Trophoblast cell (in vitro differentiated cells and primary cell): ENCODE data around the gene PTPRN2.

Experiments
- DNase-seq, 2 donors: peaks; one replicate each; pipeline ENCODE4 v3.0.0-alpha.2; 2016
- H2AFZ ChIP-seq: 2 replicates; pipeline ENCODE4 v1.6.1; 2013; ENCODE audit warnings: low read length, moderate library complexity, mild to moderate bottlenecking; ENCODE audit not compliant: insufficient read depth, poor library complexity
- H2AK5ac ChIP-seq: 2 replicates; pipeline ENCODE4 v1.6.1; 2013; ENCODE audit warnings: mild to moderate bottlenecking, low read length
- H2BK120ac ChIP-seq: 2 replicates; pipeline ENCODE4 v1.6.1; 2013; ENCODE audit warnings: low read length, mild to moderate bottlenecking, moderate library complexity; ENCODE audit not compliant: insufficient read depth, poor library complexity
- H2BK12ac ChIP-seq: 2 replicates; pipeline ENCODE4 v1.6.1; 2013; ENCODE audit warnings: mild to moderate bottlenecking, low read length, moderate library complexity
- H2BK5ac ChIP-seq: 2 replicates; pipeline ENCODE4 v1.6.1; 2013; ENCODE audit warnings: low read length, low read depth, moderate library complexity, mild to moderate bottlenecking; ENCODE audit not compliant: poor library complexity
- H3K14ac ChIP-seq: 2 replicates; pipeline ENCODE4 v1.6.1; 2013; ENCODE audit warnings: mild to moderate bottlenecking, low read length
- H3K18ac ChIP-seq: 2 replicates; pipeline ENCODE4 v1.6.1; 2013; ENCODE audit warnings: mild to moderate bottlenecking, low read length
- H3K23ac ChIP-seq: 2 replicates; pipeline ENCODE4 v1.6.1; 2013; ENCODE audit warnings: low read length
- H3K27ac ChIP-seq: 2 replicates; pipeline ENCODE4 v1.5.1; 2013; ENCODE audit warnings: low read depth, mild to moderate bottlenecking, inconsistent platforms, low read length, moderate library complexity
- H3K27me3 ChIP-seq: 2 replicates; pipeline ENCODE4 v1.6.1; 2013; ENCODE audit warnings: inconsistent platforms, mild to moderate bottlenecking, low read length, moderate library complexity; ENCODE audit not compliant: insufficient read depth
- H3K36me3 ChIP-seq, 2 experiments: 1 replicate in 1 of 2; 2 replicates in 1 of 2; pipeline ENCODE4 v1.6.1; 2013; ENCODE audit warnings: low read length in 2 of 2, mild to moderate bottlenecking in 2 of 2, moderate library complexity in 1 of 2; ENCODE audit not compliant: insufficient read depth in 2 of 2, control insufficient read depth in 1 of 2
- H3K4ac ChIP-seq: 2 replicates; pipeline ENCODE4 v1.6.1; 2013; ENCODE audit warnings: low read depth, mild to moderate bottlenecking, low read length, moderate library complexity
- H3K4me1 ChIP-seq, 2 experiments: 1 replicate in 1 of 2; 2 replicates in 1 of 2; pipeline ENCODE4 v1.6.1; 2013; ENCODE audit warnings: low read length in 2 of 2, mild to moderate bottlenecking in 2 of 2, moderate library complexity in 1 of 2; ENCODE audit not compliant: insufficient read depth in 2 of 2, control insufficient read depth in 1 of 2
- H3K4me2 ChIP-seq: 2 replicates; pipeline ENCODE4 v1.6.1; 2013; ENCODE audit warnings: inconsistent platforms, mild to moderate bottlenecking, low read length, moderate library complexity
- H3K4me3 ChIP-seq: 2 replicates; pipeline ENCODE4 v1.5.1; 2013; ENCODE audit warnings: mild to moderate bottlenecking, low read depth, low read length, inconsistent platforms
- H3K79me1 ChIP-seq: one replicate; pipeline ENCODE4 v1.6.1; 2013; ENCODE audit warnings: low read length
- H3K79me2 ChIP-seq: 2 replicates; pipeline ENCODE4 v1.6.1; 2013; ENCODE audit warnings: low read length, mild to moderate bottlenecking; ENCODE audit not compliant: control insufficient read depth, insufficient read depth, poor library complexity
- H3K9ac ChIP-seq: 2 replicates; pipeline ENCODE4 v1.6.1; 2013; ENCODE audit warnings: mild to moderate bottlenecking, low read length
- H3K9me3 ChIP-seq: 2 replicates; pipeline ENCODE4 v1.6.1; 2013; ENCODE audit warnings: low read depth, mild to moderate bottlenecking, control low read depth, inconsistent platforms, low read length; ENCODE audit not compliant: insufficient read depth
- H4K12ac ChIP-seq: 2 replicates; pipeline ENCODE4 v1.6.1; 2013; ENCODE audit warnings: low read depth, mild to moderate bottlenecking, low read length, moderate library complexity
- H4K8ac ChIP-seq: 2 replicates; pipeline ENCODE4 v1.6.1; 2013; ENCODE audit warnings: low read depth, mild to moderate bottlenecking, low read length, moderate library complexity
- H4K91ac ChIP-seq: one replicate; pipeline ENCODE4 v1.6.1; 2013; ENCODE audit warnings: low read depth, mild to moderate bottlenecking, low read length, moderate library complexity
- WGBS: extraction: QIAGEN DNeasy Blood & Tissue Kit; methylation state at CpG from one replicate; pipeline ENCODE4 v1.1.7; 2013; ENCODE audit warnings: missing lambda C conversion rate; ENCODE audit not compliant: insufficient read length, insufficient coverage; ENCODE audit errors: extremely low coverage; 5-methylcytosine and 5-hydroxymethylcytosine counted together

Gene PTPRN2

GRCh38 chr7:157723205-157723604, 864.4 kb downstream of the PTPRN2 start:
- H3K36me3 ChIP-seq: no peaks in the 10 kb centered on the region
- no peak overlapping the region for H2AK5ac ChIP-seq
- WGBS: no CpG with 5 or more reads among the region's 10 CpGs
- H3K14ac ChIP-seq: no peak overlapping the region
- no peak overlapping the region for H3K4me2 ChIP-seq
- no peak overlapping the region for H3K18ac ChIP-seq
- H4K91ac ChIP-seq: no peak overlapping the region
- H2AFZ ChIP-seq: no peak overlapping the region
- no peak overlapping the region for H3K4ac ChIP-seq
- H3K4me1 ChIP-seq: no peaks in the 10 kb centered on the region
- H3K4me3 ChIP-seq: no peak overlapping the region
- H2BK120ac ChIP-seq: no peak overlapping the region
- no peak overlapping the region for H4K8ac ChIP-seq
- no peak for DNase-seq
- peaks cover 2% of the 10 kb centered on the region for H3K9me3 ChIP-seq
- H3K79me2 ChIP-seq: no peaks in the 10 kb centered on the region
- H3K79me1 ChIP-seq: no peaks in the 10 kb centered on the region
- H3K27ac ChIP-seq: no peak overlapping the region
- H2BK5ac ChIP-seq: no peak overlapping the region
- H3K23ac ChIP-seq: no peak overlapping the region
- no peak overlapping the region for H4K12ac ChIP-seq
- H3K9ac ChIP-seq: no peak overlapping the region
- no peaks in the 10 kb centered on the region for H3K27me3 ChIP-seq
- H2BK12ac ChIP-seq: no peak overlapping the region

- H3K9me3 ChIP-seq: peaks cover 2% of the 10 kb centered on the region
- no peak overlapping the region for H2AK5ac ChIP-seq
- no peak overlapping the region for H2BK120ac ChIP-seq
- no peak overlapping the region for H3K27ac ChIP-seq
- H3K79me1 ChIP-seq: no peaks in the 10 kb centered on the region
- no peak overlapping the region for H3K4ac ChIP-seq
- H3K23ac ChIP-seq: no peak overlapping the region
- H3K14ac ChIP-seq: no peak overlapping the region
- no peaks in the 10 kb centered on the region for H3K27me3 ChIP-seq
- H3K18ac ChIP-seq: no peak overlapping the region
- no CpG with 5 or more reads among the region's 32 CpGs for WGBS
- no peak overlapping the region for H4K91ac ChIP-seq
- H2BK5ac ChIP-seq: no peak overlapping the region
- no peak overlapping the region for H3K4me3 ChIP-seq
- no peak overlapping the region for H4K8ac ChIP-seq
- H3K79me2 ChIP-seq: no peaks in the 10 kb centered on the region
- no peak for DNase-seq
- H3K9ac ChIP-seq: no peak overlapping the region
- no peaks in the 10 kb centered on the region for H3K4me1 ChIP-seq
- no peak overlapping the region for H3K4me2 ChIP-seq
- H2AFZ ChIP-seq: no peak overlapping the region
- H2BK12ac ChIP-seq: no peak overlapping the region
- H3K36me3 ChIP-seq: no peaks in the 10 kb centered on the region
- no peak overlapping the region for H4K12ac ChIP-seq
Measured at GRCh38 chr7:157722137-157723060, 865.2 kb downstream of the PTPRN2 start.

GRCh38 chr7:157721468-157722136, 866.0 kb downstream of the PTPRN2 start:
- Histone ChIP-seq H3K4me1 (no peaks in the 10 kb centered on the region), H3K4ac (no peak overlapping the region), H3K27me3 (no peaks in the 10 kb centered on the region), H3K36me3 (no peaks in the 10 kb centered on the region), H3K18ac (no peak overlapping the region), H2BK120ac (no peak overlapping the region), H2BK5ac (no peak overlapping the region), H3K9me3 (no peaks in the 10 kb centered on the region), H2BK12ac (no peak overlapping the region), H3K79me2 (no peaks in the 10 kb centered on the region), H3K4me2 (no peak overlapping the region), H3K4me3 (no peak overlapping the region), H2AFZ (no peak overlapping the region), H2AK5ac (no peak overlapping the region), H3K14ac (no peak overlapping the region), H4K8ac (no peak overlapping the region), H3K79me1 (no peaks in the 10 kb centered on the region), H4K91ac (no peak overlapping the region), H3K23ac (no peak overlapping the region), H3K27ac (no peak overlapping the region), H4K12ac (no peak overlapping the region), H3K9ac (no peak overlapping the region)
- DNase-seq: no peak
- no CpG with 5 or more reads among the region's 26 CpGs for WGBS

GRCh38 chr7:157719705-157720655, 867.6 kb downstream of the PTPRN2 start:
- no peaks in the 10 kb centered on the region for H3K79me1 ChIP-seq
- H3K23ac ChIP-seq: no peak overlapping the region
- no peak overlapping the region for H4K12ac ChIP-seq
- H3K4ac ChIP-seq: no peak overlapping the region
- no peaks in the 10 kb centered on the region for H3K4me1 ChIP-seq
- no peak overlapping the region for H3K14ac ChIP-seq
- WGBS: no CpG with 5 or more reads among the region's 36 CpGs
- no peak overlapping the region for H4K8ac ChIP-seq
- H3K4me2 ChIP-seq: no peak overlapping the region
- H3K9ac ChIP-seq: no peak overlapping the region
- H3K79me2 ChIP-seq: no peaks in the 10 kb centered on the region
- no peak overlapping the region for H4K91ac ChIP-seq
- no peaks in the 10 kb centered on the region for H3K27me3 ChIP-seq
- no peak overlapping the region for H2AFZ ChIP-seq
- no peak overlapping the region for H2BK5ac ChIP-seq
- no peak overlapping the region for H2BK120ac ChIP-seq
- no peak overlapping the region for H3K18ac ChIP-seq
- H3K9me3 ChIP-seq: peaks cover 2% of the 10 kb centered on the region
- DNase-seq: no peak
- H2AK5ac ChIP-seq: no peak overlapping the region
- no peaks in the 10 kb centered on the region for H3K36me3 ChIP-seq
- H2BK12ac ChIP-seq: no peak overlapping the region
- H3K27ac ChIP-seq: no peak overlapping the region
- H3K4me3 ChIP-seq: no peak overlapping the region
